GM21717 (cell line): ENCODE data around the gene RPL13.
"Not testable (repeated sequence)": the region's sequence is repeated elsewhere in the genome, so short reads cannot be mapped to it uniquely, and the experiment has no call there.

Experiments used
- ATAC-seq: cut with Tn5 transposase; IDR thresholded peaks from one replicate; pipeline ENCODE4 v1.9.1; 2021; ENCODE audit warnings: mild to moderate bottlenecking, moderate library complexity; ENCODE audit not compliant: unreplicated experiment

Gene RPL13

DNA sequence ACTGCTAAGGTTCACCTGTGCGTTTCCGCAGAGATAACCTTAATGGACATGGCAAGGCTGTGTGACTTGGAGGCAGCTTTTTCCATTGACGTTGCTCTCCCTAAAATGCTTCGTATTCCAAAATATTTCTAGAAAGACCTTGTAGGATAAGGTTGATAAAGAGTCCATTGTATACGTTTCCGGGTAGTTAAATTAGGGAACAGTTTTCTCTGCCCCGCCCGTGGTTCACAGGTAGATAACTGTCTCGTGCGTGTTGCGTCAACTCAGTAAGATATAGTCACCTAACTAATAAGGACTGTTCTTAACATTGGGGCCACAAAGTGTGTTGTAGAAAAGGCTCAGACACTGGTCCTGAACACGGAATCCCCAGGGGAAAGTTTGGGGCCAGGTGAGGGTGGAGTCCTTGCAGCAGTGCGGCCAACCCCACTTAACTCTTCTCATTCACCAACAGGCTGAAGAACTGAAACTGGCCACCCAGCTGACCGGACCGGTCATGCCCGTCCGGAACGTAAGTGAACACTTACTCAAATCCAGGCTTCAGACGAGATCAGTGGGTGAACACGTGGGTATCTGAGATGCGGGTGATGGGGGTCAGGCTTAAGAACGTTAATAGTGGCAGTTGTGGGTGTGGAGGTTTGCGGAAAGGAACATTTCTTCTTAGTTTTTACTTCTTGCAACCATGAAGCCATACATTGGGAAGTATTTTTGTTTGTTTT is 1.6 kb downstream of the RPL13 start:
- ATAC-seq = no peak

DNA sequence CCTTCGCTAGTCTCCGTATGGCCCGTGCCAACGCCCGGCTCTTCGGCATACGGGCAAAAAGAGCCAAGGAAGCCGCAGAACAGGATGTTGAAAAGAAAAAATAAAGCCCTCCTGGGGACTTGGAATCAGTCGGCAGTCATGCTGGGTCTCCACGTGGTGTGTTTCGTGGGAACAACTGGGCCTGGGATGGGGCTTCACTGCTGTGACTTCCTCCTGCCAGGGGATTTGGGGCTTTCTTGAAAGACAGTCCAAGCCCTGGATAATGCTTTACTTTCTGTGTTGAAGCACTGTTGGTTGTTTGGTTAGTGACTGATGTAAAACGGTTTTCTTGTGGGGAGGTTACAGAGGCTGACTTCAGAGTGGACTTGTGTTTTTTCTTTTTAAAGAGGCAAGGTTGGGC is 2.5 kb downstream of the RPL13 start:
- ATAC-seq = no peak

DNA sequence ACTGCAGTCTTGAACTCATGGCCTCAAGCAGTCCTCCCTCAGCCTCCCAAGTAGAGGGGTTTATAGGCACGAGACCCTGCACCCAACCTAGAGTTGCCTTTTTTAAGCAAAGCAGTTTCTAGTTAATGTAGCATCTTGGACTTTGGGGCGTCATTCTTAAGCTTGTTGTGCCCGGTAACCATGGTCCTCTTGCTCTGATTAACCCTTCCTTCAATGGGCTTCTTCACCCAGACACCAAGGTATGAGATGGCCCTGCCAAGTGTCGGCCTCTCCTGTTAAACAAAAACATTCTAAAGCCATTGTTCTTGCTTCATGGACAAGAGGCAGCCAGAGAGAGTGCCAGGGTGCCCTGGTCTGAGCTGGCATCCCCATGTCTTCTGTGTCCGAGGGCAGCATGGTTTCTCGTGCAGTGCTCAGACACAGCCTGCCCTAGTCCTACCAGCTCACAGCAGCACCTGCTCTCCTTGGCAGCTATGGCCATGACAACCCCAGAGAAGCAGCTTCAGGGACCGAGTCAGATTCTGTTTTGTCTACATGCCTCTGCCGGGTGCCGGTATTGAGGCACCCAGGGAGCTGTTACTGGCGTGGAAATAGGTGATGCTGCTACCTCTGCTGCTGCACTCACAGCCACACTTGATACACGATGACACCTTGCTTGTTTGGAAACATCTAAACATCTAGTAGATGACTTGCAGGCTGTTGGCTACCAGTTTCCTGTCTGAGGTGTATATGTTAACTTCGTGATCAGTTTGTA is 3.3 kb downstream of the RPL13 start:
- no peak for ATAC-seq

- no peak for ATAC-seq
These were observed 4.2 kb downstream of the RPL13 start for GRCh38 chr16:89564476-89565255.

- no peak for ATAC-seq
These were observed 4.7 kb downstream of the RPL13 start for GRCh38 chr16:89565256-89565505.

GRCh38 chr16:89565506-89566372 is 5.3 kb downstream of the RPL13 start:
- no peak for ATAC-seq

DNA sequence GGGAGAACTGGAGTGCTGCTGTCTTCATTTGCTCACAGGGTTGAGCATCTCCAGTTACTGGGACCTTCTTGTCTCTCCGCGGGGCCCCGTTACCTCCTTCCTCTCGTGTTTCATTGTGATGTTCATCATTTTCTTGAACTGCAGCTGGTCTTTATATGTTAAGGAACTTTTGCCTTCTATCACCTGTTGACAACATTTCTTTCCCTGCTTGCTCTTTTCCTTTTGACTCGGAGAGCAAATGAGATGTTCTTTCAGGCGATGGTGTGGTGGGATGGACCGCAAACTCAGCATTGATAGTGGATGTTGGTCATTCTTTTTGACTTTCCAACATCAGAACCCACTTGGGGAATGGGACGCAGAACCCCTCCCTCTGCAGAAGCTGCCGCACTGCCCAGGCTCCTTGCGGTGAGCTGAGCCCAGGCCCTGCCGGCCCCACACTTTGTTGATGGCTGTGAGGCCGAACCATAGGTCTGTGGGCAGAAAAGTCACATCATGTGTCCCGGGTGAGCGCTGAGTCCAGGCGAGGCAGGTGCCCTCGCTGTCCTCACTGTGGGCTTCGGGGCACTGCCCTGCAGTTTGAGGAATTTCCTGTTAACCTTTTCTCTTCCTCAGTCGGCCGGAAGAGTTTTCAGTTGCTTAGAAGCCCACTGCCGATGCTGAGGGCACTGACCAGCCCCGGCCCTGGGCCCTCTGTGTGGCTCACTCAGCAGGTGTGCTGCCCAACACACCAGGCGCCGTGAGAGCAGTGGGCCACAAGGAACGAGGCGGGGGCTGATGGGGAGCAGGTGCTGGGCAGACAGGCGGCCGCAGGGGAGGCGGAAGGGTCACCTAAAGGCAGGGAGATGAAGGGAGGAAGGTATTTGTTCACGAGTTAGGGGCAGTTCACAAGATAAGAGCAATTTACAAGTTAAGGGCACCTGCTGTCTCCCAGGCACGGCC is 7.4 kb downstream of the RPL13 start:
- no peak for ATAC-seq

DNA sequence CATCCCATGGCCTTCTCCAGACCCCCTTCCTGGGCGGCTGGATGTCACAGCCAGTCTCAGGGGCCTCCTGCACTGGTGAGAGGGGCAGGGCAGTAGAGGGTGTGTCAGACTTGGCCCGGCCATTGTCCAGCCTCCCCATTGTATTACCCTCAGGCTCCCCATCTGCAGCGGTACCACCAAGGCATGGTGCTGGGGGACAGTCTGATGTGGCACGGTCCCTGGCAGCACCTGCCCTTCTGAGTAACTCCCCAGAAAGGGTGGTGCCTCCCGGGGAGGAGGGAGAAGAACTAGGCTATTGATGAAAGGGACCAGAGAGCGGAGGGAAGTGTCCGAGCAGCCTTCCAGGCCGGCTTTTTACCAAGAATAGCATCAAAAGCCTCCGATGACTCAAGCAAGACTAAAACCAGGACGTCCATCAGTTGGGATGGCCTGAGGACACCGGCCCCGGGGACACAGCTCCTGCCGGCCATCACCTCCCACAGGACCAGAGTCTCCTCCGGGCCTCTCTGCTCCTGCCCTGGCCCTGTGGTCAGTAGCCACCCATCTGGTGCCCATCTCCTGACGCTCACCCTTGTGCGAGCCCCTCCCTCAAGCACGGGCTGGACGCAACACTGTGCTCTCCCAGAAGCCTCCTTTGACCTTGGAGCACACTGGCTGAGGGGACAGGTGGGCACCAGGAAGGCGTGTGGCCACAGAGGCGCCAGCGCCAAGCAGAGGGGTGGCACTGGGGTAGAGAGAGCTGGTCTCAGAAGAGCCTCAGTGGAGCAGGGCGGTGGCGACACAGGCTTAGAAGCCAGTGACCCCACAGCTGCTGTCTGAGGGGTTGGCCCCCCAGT is 9.2 kb downstream of the RPL13 start:
- ATAC-seq = no peak

- ATAC-seq = no peak
These were observed 10.0 kb downstream of the RPL13 start for GRCh38 chr16:89570342-89570923.

- ATAC-seq = not testable (repeated sequence)
These were observed 10.6 kb downstream of the RPL13 start for GRCh38 chr16:89570983-89571598.

DNA sequence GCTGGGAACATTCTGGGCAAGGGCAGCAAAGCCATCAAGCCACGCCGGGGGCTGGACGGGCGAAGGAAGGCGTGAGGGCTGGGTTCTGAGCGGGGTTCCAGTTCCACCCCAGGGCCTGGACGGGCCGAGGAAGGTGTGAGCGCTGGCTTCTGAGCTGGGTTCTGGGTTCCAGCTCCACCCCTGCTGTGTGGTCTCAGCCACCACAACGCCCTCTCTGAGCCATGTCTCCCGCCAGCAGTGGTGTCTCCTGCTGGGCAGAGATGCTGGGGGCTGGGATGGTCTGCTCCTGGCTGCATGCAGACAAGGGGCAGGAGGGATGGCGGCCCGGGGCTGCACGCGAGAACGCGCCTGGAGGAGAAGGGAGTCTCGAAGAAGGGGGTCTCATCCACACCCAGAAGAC is 11.2 kb downstream of the RPL13 start:
- no peak for ATAC-seq

DNA sequence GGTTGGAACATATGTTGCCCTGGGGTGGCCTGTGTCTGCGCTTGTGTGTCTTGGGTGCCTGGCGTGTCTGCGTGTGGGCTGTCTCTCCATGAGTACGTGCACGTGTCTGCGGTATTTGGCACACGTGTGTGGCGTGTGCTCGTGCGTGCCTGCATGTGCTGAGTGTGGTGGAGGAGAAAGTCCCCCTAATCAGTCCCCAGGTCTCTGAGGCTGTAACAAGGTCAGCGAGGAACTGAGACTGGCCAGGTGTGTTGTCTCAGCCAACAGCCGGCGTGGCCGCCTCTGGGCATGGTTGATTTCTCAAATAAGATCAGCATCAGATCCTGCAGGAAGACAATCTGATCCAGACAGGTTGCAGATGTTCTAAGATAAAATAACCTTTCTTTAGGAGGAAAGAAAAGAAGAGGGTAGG is 11.6 kb downstream of the RPL13 start:
- no peak for ATAC-seq

DNA sequence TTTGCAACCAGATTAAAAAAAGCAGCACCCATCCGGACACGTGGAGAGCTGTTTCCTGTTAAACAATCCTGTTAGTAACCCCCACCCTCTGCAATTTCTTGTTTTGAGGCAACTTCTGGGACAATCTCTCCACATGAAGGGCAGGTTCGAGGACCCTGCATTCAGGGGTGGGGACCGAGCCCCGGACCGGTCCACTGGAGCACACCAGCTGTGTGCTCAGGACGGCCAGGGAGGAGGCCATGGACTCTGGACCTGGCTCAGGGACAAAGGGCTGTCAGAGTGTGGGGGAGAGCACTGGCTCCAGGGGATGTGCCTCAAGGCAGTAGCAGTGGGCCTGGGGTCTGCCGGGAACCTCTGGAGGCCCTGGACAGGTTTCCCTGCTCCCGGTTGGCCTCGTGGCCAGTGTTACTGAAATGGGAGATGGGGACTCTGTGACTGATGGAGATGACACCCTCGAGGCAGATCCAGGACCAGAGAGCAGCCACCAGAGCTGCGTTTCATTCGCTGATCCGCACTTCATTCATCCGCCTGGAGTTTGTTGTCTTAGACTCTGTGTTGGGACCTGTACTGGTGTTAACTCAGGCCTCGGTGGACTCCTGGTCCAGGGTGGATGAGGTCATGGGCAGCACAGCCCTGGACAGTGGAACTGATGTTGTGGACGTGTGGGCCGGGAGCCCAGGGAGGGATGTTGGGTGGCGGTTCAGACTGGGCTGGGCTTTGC is 12.2 kb downstream of the RPL13 start:
- ATAC-seq = no peak

DNA sequence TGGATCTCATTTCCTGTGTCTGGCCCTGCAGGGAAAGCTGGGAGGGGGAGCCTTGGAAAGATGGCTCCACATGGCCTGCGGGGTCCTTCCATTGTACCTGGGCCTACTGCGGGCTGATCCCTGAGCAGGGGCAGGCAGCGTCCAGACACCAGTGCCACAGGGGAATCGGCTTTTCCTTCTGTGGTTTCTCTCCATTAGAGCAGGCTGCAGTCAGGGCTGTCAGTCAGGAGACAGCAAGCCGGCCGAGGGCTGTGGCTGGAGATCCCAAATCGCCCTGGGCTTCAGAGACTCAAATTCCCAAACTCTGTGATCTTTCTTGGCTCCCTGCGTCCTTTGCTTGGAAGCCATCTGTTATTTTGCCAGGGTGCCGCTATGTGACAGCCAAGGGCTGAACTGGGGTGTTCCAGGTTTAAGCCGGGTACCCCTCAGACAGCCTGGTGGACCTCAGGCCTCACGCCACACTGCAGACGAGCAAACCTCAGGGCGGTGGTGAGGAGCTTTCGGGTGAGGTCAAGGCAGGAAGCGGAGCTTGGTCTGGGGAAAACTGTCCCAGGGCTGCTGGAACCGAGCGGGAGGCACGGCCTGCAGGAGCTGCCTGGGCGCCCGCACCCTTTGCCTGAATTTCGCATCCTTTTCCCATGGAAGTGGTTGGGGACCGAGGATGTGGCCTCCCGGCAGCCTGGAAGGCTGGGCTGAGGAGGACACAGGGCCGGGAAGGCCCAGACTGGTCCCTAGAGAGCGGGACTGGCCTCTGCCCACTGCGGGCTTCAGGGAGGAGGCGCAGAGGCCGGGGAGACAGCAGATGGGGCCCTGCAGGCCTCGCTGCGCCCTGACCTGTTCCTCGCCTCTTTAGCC is 13.6 kb downstream of the RPL13 start:
- ATAC-seq = no peak

DNA sequence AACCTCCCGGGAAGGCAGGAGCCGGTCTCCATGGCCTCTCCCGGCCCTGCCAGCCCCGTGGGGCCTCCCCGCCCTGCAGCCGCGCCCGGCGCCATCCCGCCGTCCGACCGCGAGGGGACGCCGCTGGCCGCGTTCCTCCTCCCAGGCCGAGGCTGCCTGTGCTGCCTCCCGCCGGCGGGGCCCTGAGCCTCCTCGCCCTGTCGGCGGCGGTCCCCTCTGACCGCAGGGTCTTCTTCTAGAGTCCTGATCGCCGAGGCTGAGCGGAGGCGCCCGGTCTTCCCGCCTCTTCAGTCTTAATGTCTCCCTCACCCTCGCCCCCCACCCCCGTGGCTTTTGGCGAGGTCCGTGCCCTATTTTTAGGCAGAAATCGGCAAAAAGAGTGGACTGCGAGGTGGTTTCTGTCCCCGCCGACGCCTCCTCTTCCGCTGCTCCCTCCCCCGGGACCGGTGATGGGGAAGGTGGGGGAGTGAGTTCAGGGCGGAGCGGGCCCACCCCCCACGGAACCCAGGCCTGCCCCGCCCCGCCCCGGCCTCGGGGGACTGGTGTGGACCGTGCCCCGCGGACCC is 14.3 kb downstream of the RPL13 start:
- no peak for ATAC-seq
